Neural progenitor cell (in vitro differentiated cells): ENCODE results near the gene MEF2B. TPM values are rescaled to one million over a fixed set of nuclear protein-coding genes. Genes with fewer than 3 reads are reported as not detected.

Experiments used
- DNase-seq: peaks from one replicate; pipeline ENCODE4 v3.0.0-alpha.2; 2016; ENCODE audit warnings: low spot score
- H2AFZ ChIP-seq: fragments of 200-600 bp; sonication (generic); replicated peaks from 2 replicates; pipeline ENCODE4 v1.6.1; 2016; ENCODE audit warnings: antibody characterized with exemption
- H3F3A ChIP-seq: fragments of 200-600 bp; sonication (generic); 2 replicates; pipeline ENCODE4 v1.6.1; 2016; ENCODE audit warnings: antibody characterized with exemption, low read depth
- H3K27ac ChIP-seq: fragments of 200-600 bp; sonication (generic); 2 replicates; pipeline ENCODE4 v1.5.1; 2016; ENCODE audit warnings: mild to moderate bottlenecking
- H3K27me3 ChIP-seq: fragments of 200-600 bp; sonication (generic); 2 replicates; pipeline ENCODE4 v1.6.1; 2016; ENCODE audit warnings: mild to moderate bottlenecking, moderate library complexity
- H3K36me3 ChIP-seq: fragments of 200-600 bp; sonication (generic); 2 replicates; pipeline ENCODE4 v1.5.1; 2016
- H3K4me1 ChIP-seq: fragments of 200-600 bp; sonication (generic); 2 replicates; pipeline ENCODE4 v1.6.1; 2016; ENCODE audit warnings: mixed run types
- H3K4me2 ChIP-seq: fragments of 200-600 bp; sonication (generic); 2 replicates; pipeline ENCODE4 v1.6.1; 2016
- H3K4me3 ChIP-seq: fragments of 200-600 bp; sonication (generic); 2 replicates; pipeline ENCODE4 v1.5.1; 2016
- H3K79me2 ChIP-seq: fragments of 200-600 bp; sonication (generic); 2 replicates; pipeline ENCODE4 v1.6.1; 2016; ENCODE audit warnings: low read depth
- H3K9ac ChIP-seq: fragments of 200-600 bp; sonication (generic); 2 replicates; pipeline ENCODE4 v1.6.1; 2016
- H3K9me3 ChIP-seq: fragments of 200-600 bp; sonication (generic); 2 replicates; pipeline ENCODE4 v1.5.1; 2016; ENCODE audit warnings: low read depth
- H4K20me1 ChIP-seq: fragments of 200-600 bp; sonication (generic); 2 replicates; pipeline ENCODE4 v1.6.1; 2016; ENCODE audit warnings: low read depth
- H3K27ac Mint-ChIP-seq: 3 replicates; pipeline ENCODE4 v1.8.0; 2021; ENCODE audit warnings: mixed read lengths
- H3K27me3 Mint-ChIP-seq: 2 replicates; pipeline ENCODE4 v1.8.0; 2022; ENCODE audit warnings: low read depth, mild to moderate bottlenecking, inconsistent platforms, moderate library complexity, mixed read lengths; ENCODE audit not compliant: insufficient read depth
- H3K36me3 Mint-ChIP-seq: 3 replicates; pipeline ENCODE4 v1.8.0; 2021; ENCODE audit warnings: mixed read lengths
- H3K4me1 Mint-ChIP-seq: 3 replicates; pipeline ENCODE4 v1.8.0; 2021; ENCODE audit warnings: mixed read lengths
- H3K4me3 Mint-ChIP-seq: 3 replicates; pipeline ENCODE4 v1.8.0; 2021; ENCODE audit warnings: mild to moderate bottlenecking, moderate library complexity, mixed read lengths
- H3K9me3 Mint-ChIP-seq: 3 replicates; pipeline ENCODE4 v1.8.0; 2020; ENCODE audit warnings: mixed read lengths
- EZH2 ChIP-seq: fragments of 200-600 bp; sonication (generic); IDR thresholded peaks from 2 replicates; pipeline ENCODE4 v1.6.1; 2017; ENCODE audit warnings: antibody characterized with exemption, mild to moderate bottlenecking, moderate library complexity
- EZH2phosphoT487 ChIP-seq: fragments of 200-600 bp; sonication (generic); IDR thresholded peaks from 2 replicates; pipeline ENCODE4 v1.6.1; 2017; ENCODE audit warnings: antibody characterized with exemption
- total RNA-seq: library from RNA; depleted of rRNA; stranded (reverse); fragments of >200 nt; gene quantifications from 2 replicates; pipeline ENCODE4 v1.2.3, GENCODE V29; 2015; ENCODE audit warnings: low replicate concordance
- TF ChIP-seq, protein P1 (sequence below): fragments of 200-600 bp; sonication (generic); IDR thresholded peaks from 2 replicates; pipeline ENCODE4 v1.5.1; 2017; ENCODE audit warnings: antibody characterized with exemption, mild to moderate bottlenecking

Gene MEF2B
- total RNA-seq, 1 donor from 2014 or later, result not detected

DNA sequence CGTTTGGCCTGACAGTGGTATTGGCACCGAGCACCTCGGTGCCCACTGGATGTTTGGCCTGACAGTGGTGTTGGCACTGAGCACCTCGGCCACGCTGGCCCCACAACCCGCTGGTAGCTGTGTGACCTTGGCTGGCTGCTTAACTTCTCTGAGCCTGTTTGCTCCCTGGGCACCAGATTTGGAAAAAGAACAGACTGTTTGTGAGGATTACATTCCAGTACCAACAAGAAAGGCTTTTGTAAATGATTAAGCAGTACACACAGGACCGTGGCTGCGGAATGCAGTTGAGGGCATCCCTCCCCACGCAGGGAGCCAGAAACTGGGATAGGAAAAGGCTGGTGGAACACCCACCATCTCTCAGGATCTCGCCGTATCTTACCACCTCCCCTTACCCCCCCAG is 74.4 kb downstream of the MEF2B start:
- peaks cover 13% of the 10 kb centered on the region for H3K4me1 Mint-ChIP-seq
- no peak for DNase-seq
- Histone ChIP-seq H3K9me3 (no peaks in the 10 kb centered on the region), H3K27me3 (no peaks in the 10 kb centered on the region), H3F3A (peaks cover 3% of the 10 kb centered on the region), H3K36me3 (no peaks in the 10 kb centered on the region), H3K4me3 (no peak overlapping the region), H2AFZ (no peak overlapping the region), H3K4me2 (no peak overlapping the region), H4K20me1 (no peaks in the 10 kb centered on the region), H3K9ac (no peak overlapping the region), H3K4me1 (no peaks in the 10 kb centered on the region), H3K79me2 (no peaks in the 10 kb centered on the region), H3K27ac (no peak overlapping the region)
- no peaks in the 10 kb centered on the region for H3K36me3 Mint-ChIP-seq
- H3K27ac Mint-ChIP-seq, result no peak overlapping the region
- no peaks in the 10 kb centered on the region for H3K27me3 Mint-ChIP-seq
- TF ChIP-seq, protein P1, sequence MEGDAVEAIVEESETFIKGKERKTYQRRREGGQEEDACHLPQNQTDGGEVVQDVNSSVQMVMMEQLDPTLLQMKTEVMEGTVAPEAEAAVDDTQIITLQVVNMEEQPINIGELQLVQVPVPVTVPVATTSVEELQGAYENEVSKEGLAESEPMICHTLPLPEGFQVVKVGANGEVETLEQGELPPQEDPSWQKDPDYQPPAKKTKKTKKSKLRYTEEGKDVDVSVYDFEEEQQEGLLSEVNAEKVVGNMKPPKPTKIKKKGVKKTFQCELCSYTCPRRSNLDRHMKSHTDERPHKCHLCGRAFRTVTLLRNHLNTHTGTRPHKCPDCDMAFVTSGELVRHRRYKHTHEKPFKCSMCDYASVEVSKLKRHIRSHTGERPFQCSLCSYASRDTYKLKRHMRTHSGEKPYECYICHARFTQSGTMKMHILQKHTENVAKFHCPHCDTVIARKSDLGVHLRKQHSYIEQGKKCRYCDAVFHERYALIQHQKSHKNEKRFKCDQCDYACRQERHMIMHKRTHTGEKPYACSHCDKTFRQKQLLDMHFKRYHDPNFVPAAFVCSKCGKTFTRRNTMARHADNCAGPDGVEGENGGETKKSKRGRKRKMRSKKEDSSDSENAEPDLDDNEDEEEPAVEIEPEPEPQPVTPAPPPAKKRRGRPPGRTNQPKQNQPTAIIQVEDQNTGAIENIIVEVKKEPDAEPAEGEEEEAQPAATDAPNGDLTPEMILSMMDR, result no peak
- TF ChIP-seq EZH2, result no peak
- no peak for TF ChIP-seq EZH2phosphoT487
- H3K9me3 Mint-ChIP-seq, result no peaks in the 10 kb centered on the region
- H3K4me3 Mint-ChIP-seq, result no peak overlapping the region

Other genes with a start within 250 kb of the MEF2B start
- gene HOMER3, start 229.0 kb downstream of the MEF2B start, total RNA-seq, result 28.2 and 66.9 TPM in 2 replicates
- gene SUGP2, start 136.7 kb downstream of the MEF2B start, total RNA-seq, result 123 and 125 TPM in 2 replicates
- gene ARMC6, start 136.7 kb downstream of the MEF2B start, total RNA-seq, result 18.1 and 35.0 TPM in 2 replicates
- gene SLC25A42, start 106.3 kb downstream of the MEF2B start, total RNA-seq, result 4.0 and 6.2 TPM in 2 replicates
- gene TMEM161A, start 31.8 kb downstream of the MEF2B start, total RNA-seq, result 13.3 and 38.3 TPM in 2 replicates
- gene BORCS8, start 21.9 kb upstream of the MEF2B start, total RNA-seq, result 6.3 and 15.1 TPM in 2 replicates
- 31.2 and 60.9 TPM in 2 replicates for gene RFXANK, start 22.0 kb upstream of the MEF2B start, total RNA-seq
- gene NR2C2AP, start 33.2 kb upstream of the MEF2B start, total RNA-seq, result 7.6 and 9.6 TPM in 2 replicates
- gene NCAN, start 41.7 kb upstream of the MEF2B start, total RNA-seq, result 4.8 and 12.9 TPM in 2 replicates
- gene TM6SF2, start 103.0 kb upstream of the MEF2B start, total RNA-seq, result 2.6 and 8.3 TPM in 2 replicates
- 46.1 and 46.9 TPM in 2 replicates for gene SUGP1, start 150.2 kb upstream of the MEF2B start, total RNA-seq
- 35.0 and 47.3 TPM in 2 replicates for gene MAU2, start 150.6 kb upstream of the MEF2B start, total RNA-seq
- 37.9 and 49.8 TPM in 2 replicates for gene GATAD2A, start 235.4 kb upstream of the MEF2B start, total RNA-seq